Progenitor cell of endocrine pancreas (in vitro differentiated cells): ENCODE data around the gene CCDC194. TPM values are rescaled to one million over a fixed set of nuclear protein-coding genes. Genes with fewer than 3 reads are reported as not detected.

Source experiments
- DNase-seq: peaks from one replicate; pipeline ENCODE4 v3.0.0; 2021; ENCODE audit warnings: low spot score; ENCODE audit not compliant: unreplicated experiment
- H3K27ac Mint-ChIP-seq: 2 replicates; pipeline ENCODE4 v1.8.0; 2021; ENCODE audit warnings: mild to moderate bottlenecking, moderate library complexity, mixed read lengths
- H3K27me3 Mint-ChIP-seq: 2 replicates; pipeline ENCODE4 v1.8.0; 2021; ENCODE audit warnings: mixed read lengths
- H3K36me3 Mint-ChIP-seq: 2 replicates; pipeline ENCODE4 v1.8.0; 2022; ENCODE audit warnings: mixed read lengths; ENCODE audit not compliant: insufficient read depth
- H3K4me1 Mint-ChIP-seq: 2 replicates; pipeline ENCODE4 v1.8.0; 2021; ENCODE audit warnings: low read depth, mixed read lengths
- H3K4me3 Mint-ChIP-seq: 2 replicates; pipeline ENCODE4 v1.8.0; 2021; ENCODE audit warnings: low read depth, mild to moderate bottlenecking, moderate library complexity, mixed read lengths
- H3K9me3 Mint-ChIP-seq: 2 replicates; pipeline ENCODE4 v1.8.0; 2021; ENCODE audit warnings: low read depth, mixed read lengths
- total RNA-seq: library from RNA; stranded (reverse); gene quantifications from 2 replicates; pipeline ENCODE4 v1.2.1, GENCODE V29; 2021
- TF ChIP-seq, protein P1 (sequence below): fragments of 200-600 bp; sonication (generic); IDR thresholded peaks from one replicate; pipeline ENCODE4 v1.5.0; 2021; ENCODE audit warnings: antibody characterized with exemption, mild to moderate bottlenecking; ENCODE audit not compliant: unreplicated experiment

CCDC194 gene
- total RNA-seq, 1 donor from 2014 or later = not detected

DNA sequence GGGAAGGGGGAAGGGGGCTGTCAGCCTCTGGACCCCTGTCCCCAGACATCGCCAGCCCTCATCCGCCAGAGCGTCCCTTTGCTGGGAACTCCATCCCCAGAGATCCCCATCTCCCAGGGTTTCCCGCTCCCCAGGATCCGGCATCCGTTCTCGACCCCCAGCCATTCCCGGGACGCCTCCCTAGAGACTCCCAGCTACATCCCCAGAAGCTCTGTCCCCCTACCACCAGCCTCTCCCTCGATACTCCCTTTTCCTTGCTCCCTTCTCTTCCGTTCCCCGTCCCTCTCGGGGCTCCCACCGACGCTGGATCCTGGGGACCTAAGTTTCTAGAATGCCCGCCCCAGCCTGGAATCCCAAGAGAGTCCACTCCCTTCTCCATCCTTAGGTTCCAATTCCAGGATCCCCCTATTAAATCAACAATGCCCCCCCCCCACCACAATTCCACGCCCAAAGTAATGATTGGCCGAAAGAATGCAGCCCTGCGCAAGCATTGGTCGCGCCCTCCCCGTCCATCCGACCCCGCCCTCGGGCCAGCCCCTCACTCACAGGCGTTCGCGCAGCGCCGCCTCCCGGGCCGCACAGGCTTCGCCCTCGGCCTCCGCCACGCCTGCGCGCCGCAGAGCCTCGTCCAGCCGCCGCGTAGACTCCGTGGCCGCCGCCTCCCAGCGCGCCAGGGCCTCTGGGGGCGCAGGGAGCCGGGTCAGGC lies 3.2 kb downstream of the CCDC194 start:
- peaks cover 4% of the 10 kb centered on the region for H3K9me3 Mint-ChIP-seq
- H3K36me3 Mint-ChIP-seq = peaks cover 3% of the 10 kb centered on the region
- TF ChIP-seq, protein P1, sequence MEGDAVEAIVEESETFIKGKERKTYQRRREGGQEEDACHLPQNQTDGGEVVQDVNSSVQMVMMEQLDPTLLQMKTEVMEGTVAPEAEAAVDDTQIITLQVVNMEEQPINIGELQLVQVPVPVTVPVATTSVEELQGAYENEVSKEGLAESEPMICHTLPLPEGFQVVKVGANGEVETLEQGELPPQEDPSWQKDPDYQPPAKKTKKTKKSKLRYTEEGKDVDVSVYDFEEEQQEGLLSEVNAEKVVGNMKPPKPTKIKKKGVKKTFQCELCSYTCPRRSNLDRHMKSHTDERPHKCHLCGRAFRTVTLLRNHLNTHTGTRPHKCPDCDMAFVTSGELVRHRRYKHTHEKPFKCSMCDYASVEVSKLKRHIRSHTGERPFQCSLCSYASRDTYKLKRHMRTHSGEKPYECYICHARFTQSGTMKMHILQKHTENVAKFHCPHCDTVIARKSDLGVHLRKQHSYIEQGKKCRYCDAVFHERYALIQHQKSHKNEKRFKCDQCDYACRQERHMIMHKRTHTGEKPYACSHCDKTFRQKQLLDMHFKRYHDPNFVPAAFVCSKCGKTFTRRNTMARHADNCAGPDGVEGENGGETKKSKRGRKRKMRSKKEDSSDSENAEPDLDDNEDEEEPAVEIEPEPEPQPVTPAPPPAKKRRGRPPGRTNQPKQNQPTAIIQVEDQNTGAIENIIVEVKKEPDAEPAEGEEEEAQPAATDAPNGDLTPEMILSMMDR = peak; percentile 75
- peak overlapping the region; percentile 73 for H3K4me3 Mint-ChIP-seq
- peak; percentile 87 for DNase-seq
- H3K27ac Mint-ChIP-seq = peak overlapping the region; percentile 42
- peaks cover 7% of the 10 kb centered on the region for H3K4me1 Mint-ChIP-seq
- peaks cover 11% of the 10 kb centered on the region for H3K27me3 Mint-ChIP-seq

DNA sequence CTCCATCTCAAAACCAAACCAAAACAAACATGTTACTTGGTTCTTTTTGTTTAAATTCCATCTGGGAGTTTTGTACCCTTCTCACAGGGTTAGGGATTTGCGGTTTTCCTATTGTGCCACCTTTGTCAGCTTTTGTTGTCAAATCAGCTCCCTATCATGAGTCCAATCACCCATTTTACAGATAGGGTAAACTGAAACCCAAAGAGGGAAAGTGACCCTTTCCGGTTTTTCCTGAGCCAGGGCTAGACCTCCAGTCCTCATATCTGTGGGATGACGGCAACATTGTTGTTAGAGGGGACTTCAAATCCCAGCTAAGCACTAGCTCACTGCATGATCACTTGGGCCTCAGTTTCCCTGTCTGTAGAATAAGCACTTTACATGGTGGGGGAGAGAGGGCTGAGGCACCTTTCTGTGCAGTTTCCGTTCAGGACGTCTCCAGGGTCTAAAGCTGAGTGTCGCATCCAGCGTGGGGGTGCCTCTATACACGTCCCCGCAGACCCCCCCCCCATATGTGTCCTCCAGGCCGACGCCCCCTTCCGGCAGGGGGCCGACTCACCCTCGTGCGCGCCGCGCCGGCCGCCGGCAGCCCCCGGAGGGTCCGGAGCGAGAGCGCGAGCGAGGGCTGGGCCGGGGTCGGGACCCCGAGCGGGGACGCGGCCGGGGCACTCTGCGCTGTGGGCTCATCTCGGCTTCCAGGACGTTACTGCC lies 3.9 kb downstream of the CCDC194 start:
- Mint-ChIP-seq H3K27ac (no peak overlapping the region), H3K4me3 (no peak overlapping the region), H3K4me1 (peaks cover 7% of the 10 kb centered on the region), H3K36me3 (peaks cover 3% of the 10 kb centered on the region), H3K9me3 (peaks cover 4% of the 10 kb centered on the region), H3K27me3 (peaks cover 11% of the 10 kb centered on the region)
- TF ChIP-seq, protein P1 = peak; percentile 36
- no peak for DNase-seq

DNA sequence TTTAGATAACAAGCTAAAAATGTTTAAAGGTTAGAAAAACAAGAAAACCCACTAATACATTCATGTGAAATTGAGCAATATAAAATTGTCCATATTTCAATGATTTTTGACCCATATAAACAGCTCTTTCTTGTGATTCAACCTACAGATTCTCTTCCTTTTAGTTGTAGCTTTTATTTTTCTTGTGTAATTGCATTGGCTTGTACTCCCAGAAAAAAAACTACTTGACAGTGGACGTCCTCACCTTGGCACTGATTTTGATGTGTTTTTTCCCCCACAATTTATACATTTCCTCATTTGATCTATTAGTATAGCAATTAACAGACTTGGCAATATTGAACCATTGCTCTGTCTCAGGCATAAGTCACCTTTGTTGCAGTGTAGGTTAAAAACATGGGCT lies 4.7 kb downstream of the CCDC194 start:
- H3K27ac Mint-ChIP-seq = no peak overlapping the region
- TF ChIP-seq, protein P1 = no peak
- peaks cover 11% of the 10 kb centered on the region for H3K27me3 Mint-ChIP-seq
- peaks cover 7% of the 10 kb centered on the region for H3K4me1 Mint-ChIP-seq
- peaks cover 3% of the 10 kb centered on the region for H3K36me3 Mint-ChIP-seq
- DNase-seq = no peak
- peaks cover 4% of the 10 kb centered on the region for H3K9me3 Mint-ChIP-seq
- H3K4me3 Mint-ChIP-seq = no peak overlapping the region

DNA sequence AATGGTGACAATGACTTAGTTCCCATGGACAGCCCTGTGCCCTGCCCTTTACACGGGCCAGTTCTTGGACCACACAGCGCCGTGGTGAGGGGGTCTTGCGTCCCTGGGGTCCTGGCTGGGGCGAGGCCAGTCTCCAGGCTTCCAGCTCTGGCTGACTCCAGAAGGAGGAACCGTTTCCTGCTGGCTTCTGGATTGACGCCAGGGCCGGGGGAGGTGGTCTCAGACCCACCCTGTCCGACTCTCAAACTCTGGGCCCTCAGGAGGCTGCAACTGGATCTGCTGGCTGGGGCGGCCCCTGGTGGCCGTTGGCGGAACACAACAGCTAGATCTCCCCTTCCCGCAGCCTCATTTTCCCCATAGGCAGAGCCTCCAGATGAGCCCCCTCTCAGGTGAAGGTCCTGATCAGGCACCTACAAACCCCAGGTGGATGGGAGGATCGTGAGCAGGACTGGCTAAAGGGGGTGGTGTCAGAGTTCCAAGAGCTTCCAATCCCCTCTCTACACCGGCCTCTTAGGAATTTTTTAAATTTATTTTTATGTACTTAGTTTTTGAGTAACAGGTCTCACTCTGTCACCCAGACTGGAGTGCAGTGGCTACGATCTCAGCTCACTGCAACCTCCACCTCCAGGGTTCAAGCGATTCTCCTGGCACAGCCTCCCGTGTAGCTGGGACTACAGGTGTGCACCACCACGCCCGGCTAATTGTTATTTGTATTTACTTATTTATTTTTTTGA lies 8.0 kb downstream of the CCDC194 start:
- peaks cover 3% of the 10 kb centered on the region for H3K4me1 Mint-ChIP-seq
- H3K27me3 Mint-ChIP-seq = peaks cover 11% of the 10 kb centered on the region
- TF ChIP-seq, protein P1 = peak; percentile 85
- H3K4me3 Mint-ChIP-seq = no peak overlapping the region
- peak; percentile 50 for DNase-seq
- H3K27ac Mint-ChIP-seq = no peak overlapping the region
- peaks cover 4% of the 10 kb centered on the region for H3K9me3 Mint-ChIP-seq
- peaks cover 3% of the 10 kb centered on the region for H3K36me3 Mint-ChIP-seq

DNA sequence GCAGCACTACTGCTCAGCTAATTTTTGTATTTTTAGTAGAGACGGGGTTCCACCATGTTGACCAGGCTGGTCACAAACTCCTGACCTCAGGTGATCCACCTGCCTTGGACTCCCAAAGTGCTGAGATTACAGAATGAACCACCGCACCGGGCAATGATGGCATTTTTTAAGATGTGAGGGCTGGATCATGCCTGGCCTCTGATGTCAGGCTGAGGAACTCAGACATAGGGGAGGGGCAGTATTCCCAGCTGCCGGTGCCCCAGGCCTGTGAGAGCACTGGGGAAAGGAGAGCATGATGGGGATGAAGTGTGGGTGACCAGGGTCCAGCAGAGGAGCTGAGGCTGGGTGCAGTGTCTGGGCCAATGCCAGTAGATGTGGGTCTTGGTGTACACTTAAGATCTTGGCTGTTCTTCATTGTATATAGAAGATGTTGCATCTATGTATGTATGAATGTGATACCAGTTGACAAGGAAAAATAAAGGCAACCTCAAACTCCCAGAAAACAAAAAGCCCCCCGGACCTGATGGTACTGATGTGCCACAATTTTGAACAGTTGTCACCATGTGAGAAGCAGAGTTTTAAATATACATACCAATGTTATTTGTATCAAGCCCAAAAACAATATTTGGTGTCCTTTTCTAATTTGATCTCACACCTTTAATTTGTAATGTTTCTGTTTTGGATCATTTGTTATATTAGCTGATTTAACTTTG lies 13.4 kb downstream of the CCDC194 start:
- Mint-ChIP-seq H3K36me3 (no peaks in the 10 kb centered on the region), H3K4me1 (peaks cover 4% of the 10 kb centered on the region), H3K27ac (no peak overlapping the region), H3K9me3 (peaks cover 3% of the 10 kb centered on the region), H3K27me3 (no peaks in the 10 kb centered on the region), H3K4me3 (no peak overlapping the region)
- DNase-seq = no peak
- TF ChIP-seq, protein P1 = no peak
